NB4 (cell line): ENCODE measurements around the gene GSTO2.

Experiments
- CTCF ChIP-seq: IDR thresholded peaks from one replicate; pipeline ENCODE4 v1.5.1; 2012; ENCODE audit warnings: low read depth, low read length
- MAX ChIP-seq: IDR thresholded peaks from 2 replicates; pipeline ENCODE4 v1.6.1; 2011; ENCODE audit warnings: low read depth, low read length
- MYC ChIP-seq: IDR thresholded peaks from 2 replicates; pipeline ENCODE4 v1.6.1; 2011; ENCODE audit warnings: low read depth, low read length
- POLR2A ChIP-seq: IDR thresholded peaks from 2 replicates; pipeline ENCODE4 v1.6.1; 2011; ENCODE audit warnings: mild to moderate bottlenecking; ENCODE audit not compliant: insufficient read length; ENCODE audit errors: extremely low read depth

GRCh38 chr10:104240078-104240477, 28.9 kb upstream of the GSTO2 start:
- no peak for TF ChIP-seq CTCF
- TF ChIP-seq POLR2A: no peak
- TF ChIP-seq MYC: no peak
- no peak for TF ChIP-seq MAX
